ENCODE measurements around the gene FOXN4.

DNA sequence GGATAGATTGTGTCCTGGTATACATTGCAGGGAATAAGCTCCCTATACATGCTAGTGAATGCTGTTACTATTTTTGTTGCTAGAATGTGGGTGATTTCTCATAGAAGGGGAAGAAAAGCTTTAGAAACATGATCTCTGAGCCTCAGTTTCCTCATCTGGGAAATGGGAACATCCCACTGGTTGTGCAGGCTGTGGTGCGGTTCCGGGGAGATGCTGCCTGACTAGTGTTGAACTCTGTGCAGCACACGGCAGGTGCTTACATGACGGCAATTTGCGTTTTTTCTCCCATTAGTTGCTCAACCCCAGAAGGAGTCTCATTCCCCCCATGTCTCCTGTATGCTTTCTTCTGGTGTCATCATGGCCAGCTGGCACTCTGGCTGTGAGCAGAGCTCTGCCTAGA is 32.9 kb downstream of the FOXN4 start:
- TF ChIP-seq GATA3 (IDR thresholded peaks at IDR 0.05; ENCODE audit: low read depth, low read length): no peak
- no peak for TF ChIP-seq GATA2 (IDR thresholded peaks at IDR 0.05; ENCODE audit: low read depth, low read length)

Data from SH-SY5Y (cell line).